ENCODE measurements around the gene NNAT.
"Not testable (repeated sequence)": the region's sequence is repeated elsewhere in the genome, so short reads cannot be mapped to it uniquely, and the experiment has no call there.

- not testable (repeated sequence) for TF ChIP-seq CTCF (IDR thresholded peaks at IDR 0.05; ENCODE audit: poor library complexity, severe bottlenecking); POLR2AphosphoS5 (IDR thresholded peaks at IDR 0.05); RAD21 (conservative IDR thresholded peaks at IDR 0.05); SMC3 (conservative IDR thresholded peaks at IDR 0.05; ENCODE audit: poor library complexity); EZH2 (IDR thresholded peaks at IDR 0.05; ENCODE audit: borderline replicate concordance, insufficient read depth, low read length, poor library complexity, severe bottlenecking); TAF1 (IDR thresholded peaks at IDR 0.05; ENCODE audit: low read depth); REST (IDR thresholded peaks at IDR 0.05; ENCODE audit: borderline replicate concordance); MXI1 (conservative IDR thresholded peaks at IDR 0.05; ENCODE audit: poor library complexity, severe bottlenecking); EP300 (conservative IDR thresholded peaks at IDR 0.05; ENCODE audit: poor library complexity, severe bottlenecking)
Observed at GRCh38 chr20:37472435-37472834, 48.6 kb upstream of the NNAT start.

Measured in neural cell (in vitro differentiated cells).